Kasumi-1 (cell line): ENCODE measurements around the gene MUC2.

ENCODE experiments used
- DNase-seq, 2 experiments: peaks; one replicate each; lab custom pipeline; 2025; lab: John Stamatoyannopoulos, UW

MUC2 gene

DNA sequence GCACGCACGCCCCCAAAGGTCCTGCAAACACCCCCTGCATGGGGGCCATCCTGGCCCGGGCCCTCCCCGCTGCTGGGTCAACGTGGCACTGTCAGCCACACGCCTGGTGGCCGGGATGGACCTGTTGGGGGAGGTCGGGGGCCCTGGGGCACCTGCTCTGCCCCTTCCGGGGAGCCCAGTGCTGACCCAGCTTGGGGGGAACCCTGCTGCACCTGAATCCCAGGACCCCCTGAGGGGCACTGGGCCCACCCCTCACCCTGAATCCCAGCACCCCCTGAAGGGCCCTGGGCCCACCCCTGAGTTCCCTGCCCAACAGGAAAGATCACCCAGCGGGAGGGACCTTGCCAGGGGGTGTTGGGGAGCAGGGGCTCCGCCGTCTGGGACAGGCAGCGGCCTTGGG lies 37.7 kb upstream of the MUC2 start:
- DNase-seq = no peak

GRCh38 chr11:1037506-1038055 lies 37.1 kb upstream of the MUC2 start:
- DNase-seq = no peak

GRCh38 chr11:1038361-1038760 lies 36.3 kb upstream of the MUC2 start:
- no peak for DNase-seq

GRCh38 chr11:1038921-1039320 lies 35.8 kb upstream of the MUC2 start:
- no peak for DNase-seq

DNA sequence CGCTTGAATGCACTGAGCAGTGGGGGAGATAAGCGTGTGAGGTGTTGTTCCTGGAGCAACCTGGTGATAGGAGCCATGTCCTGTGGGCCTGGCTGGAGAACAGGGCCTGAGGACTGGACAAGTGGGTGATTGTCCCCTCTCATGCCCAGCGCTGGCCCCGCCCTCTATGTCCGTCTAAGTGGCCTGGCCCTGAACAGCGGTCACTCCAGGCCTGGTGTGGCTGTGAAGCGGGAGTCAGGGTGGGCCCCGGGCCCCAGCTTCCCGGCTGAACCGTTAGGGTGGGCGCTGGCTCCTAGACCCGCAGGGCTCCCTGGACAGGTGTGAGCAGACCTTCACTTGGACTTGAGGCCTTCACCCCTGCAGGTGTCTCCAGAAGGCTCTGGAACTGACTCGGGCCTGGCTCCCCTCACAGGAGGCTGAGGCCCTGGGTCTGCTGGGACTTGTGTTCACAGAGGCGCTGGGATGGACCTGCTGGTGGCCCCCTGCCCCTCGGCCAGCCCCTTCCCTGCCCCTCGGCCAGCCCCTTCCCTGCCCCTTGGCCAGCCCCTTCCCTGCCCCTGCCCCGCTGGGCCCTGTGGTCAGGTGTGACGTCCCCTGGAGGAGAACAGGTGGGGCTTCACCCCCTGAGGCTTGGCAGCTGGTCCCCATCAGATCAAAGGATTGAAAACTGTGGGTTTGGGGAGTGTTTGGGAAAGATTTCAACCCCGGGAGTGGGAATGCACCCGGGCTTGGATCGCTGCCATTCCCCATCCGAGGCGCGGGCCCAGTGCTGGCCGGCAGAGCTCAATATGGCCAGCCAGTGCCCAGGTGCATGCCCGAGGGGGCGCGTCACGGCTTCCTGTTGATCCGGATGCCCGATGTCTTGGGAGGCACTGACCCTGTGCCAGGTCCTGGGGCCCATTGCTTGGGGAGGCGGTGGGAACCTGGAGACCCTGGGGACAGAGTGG lies 34.9 kb upstream of the MUC2 start:
- DNase-seq = no peak

- no peak for DNase-seq
These were observed 34.1 kb upstream of the MUC2 start for GRCh38 chr11:1040428-1041148.

DNA sequence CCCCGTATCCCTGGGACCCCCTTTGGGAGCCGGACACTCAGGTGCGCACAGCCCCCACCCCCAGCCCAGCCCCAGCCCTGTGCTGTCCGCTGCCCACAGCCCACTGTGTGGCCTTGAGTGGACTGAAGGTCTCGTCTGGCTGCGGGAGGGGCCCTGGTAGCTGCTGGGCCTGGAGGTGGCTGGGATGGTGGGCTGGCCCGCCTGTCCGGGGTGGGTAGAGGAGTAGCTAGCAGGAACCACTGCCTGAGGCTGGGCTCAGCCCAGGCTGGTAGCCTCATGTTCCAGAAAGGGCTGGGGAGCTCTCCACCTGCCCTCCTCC lies 33.6 kb upstream of the MUC2 start:
- no peak for DNase-seq

DNA sequence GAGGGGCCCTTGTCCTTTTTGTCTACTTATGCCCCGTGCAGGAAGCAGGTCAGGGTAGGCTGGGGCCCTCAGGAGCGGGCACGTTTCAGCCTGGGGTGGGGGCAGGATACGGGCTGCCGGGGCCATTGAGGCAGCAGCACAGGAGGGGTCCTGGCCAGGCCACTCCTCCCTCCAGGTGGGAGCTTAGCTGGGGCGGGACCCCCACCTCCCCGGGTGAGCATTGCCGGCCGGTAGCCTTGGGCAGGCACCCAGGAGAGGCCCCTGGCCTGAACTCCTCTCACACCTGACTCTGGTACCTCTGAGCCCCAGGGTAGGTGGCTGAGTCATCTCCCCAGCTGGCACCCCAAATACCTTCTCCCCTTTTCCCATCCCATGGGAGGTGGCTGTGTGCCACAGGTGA lies 33.2 kb upstream of the MUC2 start:
- DNase-seq = no peak

DNA sequence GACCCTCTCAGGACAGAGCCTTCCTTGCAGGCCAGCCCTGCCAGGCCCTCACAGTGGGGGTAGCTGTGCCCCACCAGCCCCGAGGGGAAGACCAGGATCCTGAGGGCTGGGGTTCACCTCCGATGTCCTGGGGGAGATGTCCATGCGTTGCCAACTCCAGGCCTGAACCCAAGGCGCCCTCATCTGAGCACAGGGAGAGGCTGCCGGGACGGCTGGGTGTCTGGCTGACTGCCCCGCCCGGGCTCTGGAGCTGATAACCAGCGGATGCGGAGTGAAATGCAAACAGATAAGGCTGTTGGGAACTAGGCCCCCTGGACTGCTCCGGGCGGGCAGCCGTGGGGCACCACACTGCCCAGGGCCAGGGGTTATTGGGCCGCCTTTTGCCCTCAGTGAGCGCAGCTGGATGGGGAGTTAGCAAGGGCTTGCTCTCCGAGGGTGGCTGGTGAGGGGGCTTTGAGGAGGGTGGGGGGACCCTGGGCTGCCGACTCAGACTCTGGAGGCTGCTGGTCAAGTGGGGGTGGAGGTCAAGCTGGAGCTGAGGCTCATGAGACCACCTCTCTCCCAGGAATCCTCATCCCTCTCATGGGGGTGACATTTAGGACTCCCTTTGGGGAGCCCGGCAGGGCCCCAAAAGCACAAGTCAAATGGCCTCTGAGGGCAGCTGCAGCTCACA lies 32.6 kb upstream of the MUC2 start:
- no peak for DNase-seq

DNA sequence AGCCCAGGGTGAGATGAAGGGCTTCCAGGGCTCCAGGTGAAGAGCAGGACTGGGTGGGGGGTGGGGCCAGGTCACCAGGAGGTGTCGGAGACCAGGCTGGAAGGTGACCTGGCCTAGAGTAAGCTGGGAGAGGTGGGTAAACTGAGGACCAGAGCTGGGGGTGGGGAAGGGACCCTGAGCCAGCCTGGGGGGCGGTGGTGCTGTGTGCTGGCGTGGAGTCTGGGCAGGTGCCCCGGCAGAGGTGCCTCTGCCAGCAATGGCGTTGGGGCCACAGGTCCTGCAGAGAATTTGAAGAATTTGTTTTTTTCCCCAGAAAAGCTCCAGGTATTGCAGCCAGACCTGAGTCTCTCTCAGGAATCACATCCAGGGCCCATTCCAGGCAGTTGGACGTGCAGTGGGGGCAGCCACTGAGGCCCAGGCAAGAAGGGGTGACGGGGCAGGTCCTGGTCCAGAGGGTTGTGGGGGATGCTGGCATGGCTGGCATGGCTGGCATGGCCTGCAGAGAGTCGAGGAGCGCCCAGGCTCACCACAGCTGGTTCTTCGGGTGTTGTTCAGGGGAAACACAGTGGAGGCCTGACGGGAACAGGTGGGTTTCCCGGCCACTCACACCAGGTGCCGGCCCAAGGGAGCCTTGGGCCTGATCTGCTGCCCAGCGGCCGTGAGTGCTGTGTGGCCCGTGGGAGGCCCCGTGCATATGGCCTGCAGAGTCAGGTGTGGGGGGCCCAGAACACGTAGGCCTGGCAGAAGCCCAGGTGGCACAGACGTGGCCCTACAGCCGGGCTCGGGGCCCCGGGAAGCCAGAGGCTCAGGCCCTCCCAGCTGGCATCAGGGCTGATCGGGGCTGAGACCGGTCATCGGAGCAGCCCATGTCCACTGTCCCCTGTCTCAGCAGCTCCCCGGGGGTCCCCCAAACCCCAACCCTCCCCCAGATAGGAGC lies 31.8 kb upstream of the MUC2 start:
- DNase-seq = no peak

GRCh38 chr11:1043563-1044096 lies 31.0 kb upstream of the MUC2 start:
- DNase-seq = no peak

DNA sequence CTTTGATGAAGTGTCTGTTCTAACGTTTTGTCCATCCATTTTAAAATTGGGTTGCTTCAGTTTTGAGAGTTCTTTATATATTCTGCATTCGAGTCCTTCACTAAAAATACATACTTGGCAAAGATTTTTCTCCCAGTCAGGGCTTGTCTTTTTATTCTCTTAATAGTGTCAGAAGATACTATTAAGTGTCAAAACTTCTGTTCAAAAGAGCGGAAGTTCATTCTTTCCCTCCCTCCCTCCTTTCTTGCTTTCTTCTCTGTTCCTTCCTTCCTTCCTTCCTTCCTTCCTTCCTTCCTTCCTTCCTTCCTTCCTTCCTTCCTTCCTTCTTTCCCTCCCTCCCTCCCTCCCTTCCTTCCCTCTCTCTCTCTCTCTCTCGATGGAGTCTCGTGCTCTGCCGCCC lies 30.5 kb upstream of the MUC2 start:
- no peak for DNase-seq

- DNase-seq = no peak
These were observed 27.0 kb upstream of the MUC2 start for GRCh38 chr11:1047595-1048156.

- no peak for DNase-seq
These were observed 26.2 kb upstream of the MUC2 start for GRCh38 chr11:1048375-1049070.

- DNase-seq = no peak
These were observed 25.6 kb upstream of the MUC2 start for GRCh38 chr11:1049071-1049405.

DNA sequence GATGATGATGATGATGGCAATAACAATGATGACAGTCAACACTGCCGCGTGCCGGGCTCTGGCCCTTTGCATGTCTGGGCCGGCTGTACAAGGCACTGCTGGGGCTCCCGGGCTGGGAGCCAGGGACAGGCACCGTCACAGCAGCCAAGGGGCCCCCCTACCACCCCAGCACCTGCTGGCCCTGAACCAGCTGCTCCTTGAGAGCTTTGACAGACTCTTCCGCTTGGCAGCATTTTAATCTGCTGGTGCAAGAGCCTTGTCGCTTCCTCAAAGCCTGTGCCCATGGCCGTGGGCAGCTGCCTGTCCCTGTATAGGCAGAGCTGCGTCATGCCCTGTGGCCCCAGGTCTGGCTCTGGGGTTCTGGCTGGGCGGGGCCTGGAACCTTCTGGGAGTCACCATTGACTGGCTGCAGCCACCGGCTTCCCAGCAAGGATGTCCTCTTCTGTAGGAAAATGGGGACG lies 25.2 kb upstream of the MUC2 start:
- no peak for DNase-seq

DNA sequence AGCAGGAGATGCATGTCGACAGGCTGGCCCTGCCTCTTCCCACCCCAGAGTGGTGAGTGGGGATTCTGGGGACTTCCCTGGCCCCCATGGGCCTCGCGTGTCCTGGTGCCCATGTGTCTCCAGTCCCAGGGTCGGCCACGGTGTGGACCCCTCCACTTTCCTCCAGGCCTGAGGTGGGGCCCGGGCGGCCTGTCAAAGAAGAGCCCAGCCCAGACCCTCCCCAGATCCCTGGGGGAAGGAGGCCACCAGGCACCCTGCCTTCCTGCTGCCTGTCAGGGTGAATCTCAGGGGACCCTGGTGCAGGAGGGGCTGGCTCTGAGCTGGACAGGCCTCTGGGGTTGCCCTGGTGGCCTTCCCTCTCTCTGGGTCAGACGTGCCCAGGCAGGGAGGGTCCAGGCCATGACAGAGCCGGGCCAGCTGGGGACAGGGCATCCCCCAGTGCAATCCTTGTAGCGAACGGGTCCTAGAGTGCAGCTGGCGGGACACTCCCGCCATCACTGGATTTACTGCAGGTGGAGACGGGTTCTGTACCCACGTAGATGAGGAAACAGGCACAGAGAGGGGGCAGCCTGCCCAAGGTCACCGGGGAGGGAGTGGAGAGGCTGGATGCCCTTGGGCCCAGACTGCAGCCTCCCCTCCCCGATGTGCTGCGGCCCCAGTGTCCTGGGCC lies 24.6 kb upstream of the MUC2 start:
- DNase-seq = no peak

DNA sequence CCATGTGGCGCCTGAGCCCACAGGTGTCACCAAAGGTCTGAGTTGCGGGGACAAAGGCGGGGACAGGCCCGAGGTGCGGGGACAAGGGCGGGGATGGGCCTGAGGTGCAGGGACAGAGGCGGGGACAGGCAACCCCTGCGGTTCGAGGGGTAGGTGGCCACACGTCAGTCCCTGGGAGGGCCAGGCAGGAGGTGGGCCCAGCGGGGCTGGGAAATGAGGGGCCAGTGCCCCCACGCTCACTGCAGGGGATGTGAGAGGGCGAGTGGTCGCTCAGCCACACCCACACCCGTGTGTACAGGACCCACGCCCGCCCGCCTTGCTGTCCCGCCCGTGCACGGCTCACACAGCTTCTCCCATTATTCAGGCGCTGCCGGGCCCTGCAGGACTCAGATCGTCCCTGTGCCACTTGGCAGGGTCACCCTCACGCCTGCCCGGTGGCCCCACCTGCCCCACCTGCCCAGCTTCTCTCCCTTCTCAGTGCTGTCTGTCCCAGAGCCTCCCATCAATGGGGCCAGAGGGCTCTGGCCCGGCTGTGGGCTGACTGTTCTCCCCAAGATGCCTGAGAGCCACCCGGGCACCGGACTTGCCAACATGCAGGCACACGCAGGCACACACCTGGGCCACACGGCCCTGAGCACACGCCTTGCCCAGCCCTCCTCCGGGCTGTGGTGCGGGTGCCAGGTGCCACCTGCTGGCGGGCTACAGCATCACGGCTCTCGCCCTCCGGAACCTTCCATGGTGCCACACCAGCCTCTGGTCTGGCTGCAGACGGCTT lies 23.9 kb upstream of the MUC2 start:
- DNase-seq = peak; percentile 66 to 67
